Tibial nerve (tissue), 4 donors: ENCODE results near the gene AK4. TPM values are rescaled to one million over a fixed set of nuclear protein-coding genes. Genes with fewer than 3 reads are reported as not detected.
A peak's percentile ranks its signal among the peaks of the same experiment; 100 is the strongest.

Source experiments
- DNase-seq, 2 donors: peaks; one replicate each; pipeline ENCODE4 v3.0.0-alpha.2; 2019; ENCODE audit warnings: low spot score in 2 of 2
- H3K27ac ChIP-seq, 4 donors: fragments of 200-600 bp; sonication (generic) in 3 of 4; one replicate each; pipeline ENCODE4 v1.5.1; 2017 to 2019; ENCODE audit warnings: mild to moderate bottlenecking in 1 of 4
- H3K27me3 ChIP-seq, 2 donors: fragments of 200-600 bp; sonication (generic) in 1 of 2; one replicate each; pipeline versions ENCODE4 v1.5.1 to v1.6.0; 2017 to 2019
- H3K36me3 ChIP-seq, 3 donors: fragments of 200-600 bp; sonication (generic); one replicate each; pipeline ENCODE4 v1.5.1; 2018 to 2019
- H3K4me1 ChIP-seq, 4 donors: fragments of 200-600 bp; sonication (generic) in 3 of 4; one replicate each; pipeline ENCODE4 v1.5.1; 2017 to 2019
- H3K4me3 ChIP-seq, 4 donors: fragments of 200-600 bp; sonication (generic) in 3 of 4; one replicate each; pipeline ENCODE4 v1.5.1; 2017 to 2019; ENCODE audit warnings: mild to moderate bottlenecking in 1 of 4, moderate library complexity in 1 of 4
- H3K9me3 ChIP-seq, 4 donors: fragments of 200-600 bp; sonication (generic) in 3 of 4; one replicate each; pipeline ENCODE4 v1.5.1; 2017 to 2019
- EP300 ChIP-seq, 2 donors: sonication (generic); formaldehyde crosslinking; IDR thresholded peaks; one replicate each; pipeline ENCODE4 v1.6.1; 2017; ENCODE audit warnings: antibody characterized with exemption in 2 of 2, mild to moderate bottlenecking in 1 of 2
- POLR2A ChIP-seq, 2 donors: fragments of 450-650 bp; IDR thresholded peaks; one replicate each; pipeline ENCODE4 v1.6.1; 2017; ENCODE audit warnings: antibody characterized with exemption in 2 of 2, mild to moderate bottlenecking in 2 of 2, moderate library complexity in 2 of 2
- WGBS, 2 donors: methylation state at CpG; one replicate each; pipeline ENCODE4 v1.1.5; 2018; 5-methylcytosine and 5-hydroxymethylcytosine counted together
- total RNA-seq, 4 donors: library from RNA; depleted of rRNA; stranded (reverse); fragments of >200 nt; gene quantifications; one replicate each; pipeline ENCODE4 v1.1.0, GENCODE V29; 2016
- TF ChIP-seq, protein P1 (sequence below), 5 experiments: fragments of 200-600 bp in 3 of 5; fragments of 450-650 bp in 2 of 5; sonication (generic) in 3 of 5; IDR thresholded peaks; one replicate each; pipeline ENCODE4 v1.5.1; 2016 to 2019; ENCODE audit warnings: antibody characterized with exemption in 5 of 5, mild to moderate bottlenecking in 3 of 5, moderate library complexity in 2 of 5

Gene AK4
- total RNA-seq, 4 donors from 2014 or later, result 16.1 to 24.9 (median 19.5) TPM

DNA sequence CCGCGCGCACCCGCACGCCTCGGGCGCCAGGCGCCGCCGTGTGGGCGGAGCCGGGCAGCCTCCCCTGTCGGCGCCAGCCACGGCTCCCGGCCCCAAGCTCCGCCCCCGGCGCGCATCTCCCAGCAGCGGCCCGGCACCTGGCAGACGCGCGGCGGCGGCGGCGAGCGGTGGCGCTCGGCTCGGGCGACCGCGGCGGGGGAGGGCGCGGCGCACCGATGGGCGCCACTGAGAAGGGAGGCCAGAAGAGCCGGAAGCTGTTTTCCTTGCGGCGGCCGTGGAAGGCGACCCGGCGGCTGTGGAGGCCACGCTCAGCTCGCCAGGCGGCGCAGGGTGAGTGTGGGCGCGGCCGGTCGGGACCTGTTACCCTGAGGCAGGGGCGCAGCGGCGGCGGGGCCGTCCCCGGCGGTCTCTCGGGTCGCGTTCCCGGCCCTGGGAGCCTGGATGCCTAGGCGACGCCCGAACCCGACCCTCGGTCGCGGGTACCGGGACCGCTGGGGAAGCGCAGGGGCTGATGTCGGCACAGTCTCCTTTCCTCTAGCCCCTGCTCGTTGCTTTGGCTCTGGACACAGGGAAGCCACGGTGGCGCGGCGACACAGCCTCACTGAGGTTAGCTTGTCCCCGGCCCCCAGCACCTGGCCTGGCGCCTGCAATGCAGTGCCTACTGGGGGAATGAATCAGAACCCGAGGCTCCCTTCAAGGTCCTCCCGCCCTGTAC, 106.5 kb downstream of the AK4 start:
- WGBS, 2 donors, result 0% methylated on average over 7 to 47 of the region's 88 CpGs

DNA sequence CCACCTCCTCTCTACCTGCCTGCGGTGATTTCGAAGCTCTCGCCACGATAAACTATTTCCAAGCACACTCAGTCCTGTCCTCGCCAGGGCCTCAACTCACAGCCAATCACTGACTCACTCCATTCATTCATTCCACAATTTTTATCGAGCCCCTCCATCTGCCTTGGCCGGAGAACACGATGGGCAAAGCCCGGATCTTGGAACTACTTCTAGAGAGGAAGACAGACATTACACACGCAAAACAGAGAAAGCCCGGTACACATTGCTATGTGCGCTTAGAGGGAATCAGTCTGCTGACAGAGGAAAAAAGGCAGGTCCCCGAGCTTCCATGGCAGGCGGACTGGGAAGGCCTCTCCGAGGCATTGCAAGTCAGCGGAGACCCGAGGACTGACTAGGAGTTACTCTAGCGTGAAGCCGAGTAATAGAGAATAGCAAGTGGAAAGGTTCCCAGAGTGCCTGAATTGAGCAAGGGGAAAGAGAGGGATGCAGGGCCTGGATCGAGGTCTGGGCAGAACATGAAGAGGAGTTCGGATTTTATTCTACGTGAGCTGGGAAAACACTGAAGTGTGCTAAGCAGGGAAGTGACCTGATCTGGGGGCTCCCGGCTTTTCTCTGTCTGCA, 107.1 kb downstream of the AK4 start:
- peaks cover 0 to 21% (median 12%) of the 10 kb centered on the region in 4 donors for H3K4me1 ChIP-seq
- no peaks in the 10 kb centered on the region for H3K27me3 ChIP-seq
- no peak for TF ChIP-seq POLR2A (IDR thresholded peaks at IDR 0.05)
- TF ChIP-seq EP300 (IDR thresholded peaks at IDR 0.05), result no peak
- TF ChIP-seq, protein P1, sequence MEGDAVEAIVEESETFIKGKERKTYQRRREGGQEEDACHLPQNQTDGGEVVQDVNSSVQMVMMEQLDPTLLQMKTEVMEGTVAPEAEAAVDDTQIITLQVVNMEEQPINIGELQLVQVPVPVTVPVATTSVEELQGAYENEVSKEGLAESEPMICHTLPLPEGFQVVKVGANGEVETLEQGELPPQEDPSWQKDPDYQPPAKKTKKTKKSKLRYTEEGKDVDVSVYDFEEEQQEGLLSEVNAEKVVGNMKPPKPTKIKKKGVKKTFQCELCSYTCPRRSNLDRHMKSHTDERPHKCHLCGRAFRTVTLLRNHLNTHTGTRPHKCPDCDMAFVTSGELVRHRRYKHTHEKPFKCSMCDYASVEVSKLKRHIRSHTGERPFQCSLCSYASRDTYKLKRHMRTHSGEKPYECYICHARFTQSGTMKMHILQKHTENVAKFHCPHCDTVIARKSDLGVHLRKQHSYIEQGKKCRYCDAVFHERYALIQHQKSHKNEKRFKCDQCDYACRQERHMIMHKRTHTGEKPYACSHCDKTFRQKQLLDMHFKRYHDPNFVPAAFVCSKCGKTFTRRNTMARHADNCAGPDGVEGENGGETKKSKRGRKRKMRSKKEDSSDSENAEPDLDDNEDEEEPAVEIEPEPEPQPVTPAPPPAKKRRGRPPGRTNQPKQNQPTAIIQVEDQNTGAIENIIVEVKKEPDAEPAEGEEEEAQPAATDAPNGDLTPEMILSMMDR (IDR thresholded peaks at IDR 0.05), result no peak
- WGBS, 2 donors, result 14 to 15% methylated on average over 23 of the region's 23 CpGs
- DNase-seq, result no peak
- peak overlapping the region in 3 of 4 donors; percentile 17 to 80 (median 60) for H3K27ac ChIP-seq
- peak overlapping the region; percentile 53 to 80 (median 76) for H3K4me3 ChIP-seq
- H3K9me3 ChIP-seq, result no peaks in the 10 kb centered on the region
- H3K36me3 ChIP-seq, result no peaks in the 10 kb centered on the region

More for the DNA sequence above, 106.5 kb downstream of the AK4 start:
- Histone ChIP-seq H3K27me3 (no peaks in the 10 kb centered on the region), H3K4me3 (peak overlapping the region; percentile 53 to 80 (median 76)), H3K36me3 (no peaks in the 10 kb centered on the region), H3K9me3 (no peaks in the 10 kb centered on the region), H3K4me1 (peaks cover 0 to 19% (median 9%) of the 10 kb centered on the region in 4 donors), H3K27ac (peak overlapping the region; percentile 60 to 80 (median 62))
- DNase-seq, result peak; percentile 40 to 53
- TF ChIP-seq POLR2A (IDR thresholded peaks at IDR 0.05) (peak; percentile 22 to 69), EP300 (IDR thresholded peaks at IDR 0.05) (no peak)
- TF ChIP-seq, protein P1 (IDR thresholded peaks at IDR 0.05), result peak in 2 of 5 experiments; percentile 9 to 35

DNA sequence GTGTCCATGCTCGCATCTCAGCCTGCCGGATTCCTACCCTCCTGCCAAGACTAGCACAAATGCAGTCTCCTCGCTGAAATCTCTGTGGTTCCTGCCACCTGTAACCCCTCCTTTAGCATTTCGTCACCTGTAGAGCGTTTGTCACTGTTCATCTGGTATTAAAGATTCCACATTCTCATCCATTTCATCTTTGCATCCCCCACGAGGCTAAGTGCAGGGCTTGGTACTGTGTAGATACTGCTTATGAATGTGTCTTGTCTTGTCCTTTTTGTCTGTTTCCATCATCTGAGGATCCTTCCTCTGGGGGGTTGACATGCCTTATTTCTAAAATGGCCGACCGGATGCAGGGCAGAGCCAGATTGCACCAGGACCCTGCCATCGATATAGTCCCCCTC, 107.7 kb downstream of the AK4 start:
- H3K36me3 ChIP-seq, result no peaks in the 10 kb centered on the region
- H3K27me3 ChIP-seq, result no peaks in the 10 kb centered on the region
- H3K4me3 ChIP-seq, result peak overlapping the region in 2 of 4 donors; percentile 74 to 80
- DNase-seq, result no peak
- no peak for TF ChIP-seq POLR2A (IDR thresholded peaks at IDR 0.05)
- TF ChIP-seq, protein P1 (IDR thresholded peaks at IDR 0.05), result no peak
- no peak for TF ChIP-seq EP300 (IDR thresholded peaks at IDR 0.05)
- 86 to 87% methylated on average over 9 of the region's 9 CpGs for WGBS, 2 donors
- H3K9me3 ChIP-seq, result no peaks in the 10 kb centered on the region
- H3K4me1 ChIP-seq, result peaks cover 0 to 26% (median 15%) of the 10 kb centered on the region in 4 donors
- H3K27ac ChIP-seq, result peak overlapping the region in 3 of 4 donors; percentile 17 to 80 (median 60)

DNA sequence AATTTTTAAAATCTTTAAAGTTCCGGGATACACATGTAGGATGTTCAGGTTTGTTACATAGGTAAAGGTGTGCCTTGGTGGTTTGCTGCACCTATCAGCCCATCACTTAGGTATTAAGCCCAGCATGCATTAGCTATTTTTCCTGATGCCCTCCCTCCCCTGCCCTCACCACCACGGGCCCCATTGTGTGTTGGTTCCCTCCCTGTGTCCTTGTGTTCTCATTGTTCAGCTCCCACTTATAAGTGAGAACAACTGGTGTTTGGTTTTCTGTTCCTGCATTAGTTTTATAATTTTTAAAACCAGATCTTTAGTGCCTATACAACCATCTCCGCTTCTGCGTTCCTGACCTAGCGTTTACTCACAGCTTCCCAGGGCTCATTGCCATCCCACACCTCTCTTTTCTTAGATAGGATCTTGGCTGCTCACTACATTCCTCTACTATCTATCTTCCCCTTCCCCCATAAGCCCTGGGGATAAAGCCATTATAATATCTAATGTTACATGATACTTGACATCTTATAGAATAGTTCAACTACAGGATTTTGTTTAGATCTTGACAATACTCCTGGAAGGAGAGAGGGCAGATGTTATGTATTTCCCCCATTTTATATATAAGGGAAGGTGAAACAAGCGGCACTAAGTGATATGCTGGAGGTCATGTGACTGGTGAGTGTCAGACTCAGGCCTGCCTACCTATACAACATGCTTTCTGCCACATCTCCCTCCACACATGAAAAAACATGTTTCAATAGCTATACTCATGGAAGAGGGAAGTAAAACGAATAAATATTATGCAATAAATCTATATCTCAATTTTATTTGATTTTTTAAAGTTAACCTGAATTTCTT, 109.1 kb downstream of the AK4 start:
- no peaks in the 10 kb centered on the region for H3K9me3 ChIP-seq
- H3K36me3 ChIP-seq, result no peaks in the 10 kb centered on the region
- H3K4me3 ChIP-seq, result no peak overlapping the region
- no peaks in the 10 kb centered on the region for H3K27me3 ChIP-seq
- DNase-seq, result no peak
- TF ChIP-seq EP300 (IDR thresholded peaks at IDR 0.05) (no peak), POLR2A (IDR thresholded peaks at IDR 0.05) (no peak)
- TF ChIP-seq, protein P1 (IDR thresholded peaks at IDR 0.05), result no peak
- 85 to 89% methylated on average over 7 of the region's 7 CpGs for WGBS, 2 donors
- H3K27ac ChIP-seq, result no peak overlapping the region
- peaks cover 0 to 27% (median 15%) of the 10 kb centered on the region in 4 donors for H3K4me1 ChIP-seq
